ENCODE results near the gene DGKH. TPM values are rescaled to one million over a fixed set of nuclear protein-coding genes. Genes with fewer than 3 reads are reported as not detected.
"Not testable (repeated sequence)": the region's sequence is repeated elsewhere in the genome, so short reads cannot be mapped to it uniquely, and the experiment has no call there.

The DGKH gene
- total and polyA plus RNA-seq, 3 experiments from 2014 or later: 2.5 to 10.9 (median 10.2) TPM

- Histone ChIP-seq H3K27ac (ENCODE audit: low read depth, low read length) (no peak overlapping the region), H3K9me3 (ENCODE audit: low read length) (no peaks in the 10 kb centered on the region), H3K4me1 (ENCODE audit: insufficient read depth, low read length) (no peaks in the 10 kb centered on the region), H3K4me3 (ENCODE audit: low read length) (no peak overlapping the region), H3K36me3 (ENCODE audit: insufficient read depth, low read length) (no peaks in the 10 kb centered on the region), H3K27me3 (ENCODE audit: insufficient read depth, low read length, poor library complexity, severe bottlenecking) (no peaks in the 10 kb centered on the region)
- Mint-ChIP-seq H3K27me3 (peaks cover 0 to 1% of the 10 kb centered on the region in 2 donors), H3K9me3 (no peaks in the 10 kb centered on the region), H3K4me3 (no peak overlapping the region), H3K4me1 (peaks cover 13 to 29% (median 21%) of the 10 kb centered on the region in 3 donors), H3K36me3 (peaks cover 0 to 4% (median 0%) of the 10 kb centered on the region in 3 donors), H3K27ac (no peak overlapping the region)
- ChIA-PET POLR2A (no interaction called here), CTCF (no interaction called here)
- DNase-seq: no peak
These were observed 29.8 kb downstream of the DGKH start for GRCh38 chr13:42078128-42078808.

GRCh38 chr13:42083138-42083770 lies 34.8 kb downstream of the DGKH start:
- Mint-ChIP-seq H3K36me3 (peaks cover 2 to 8% (median 4%) of the 10 kb centered on the region in 3 donors), H3K4me1 (peaks cover 6% of the 10 kb centered on the region in 3 donors), H3K27me3 (peaks cover 0 to 1% of the 10 kb centered on the region in 2 donors), H3K9me3 (no peaks in the 10 kb centered on the region), H3K27ac (peak overlapping the region in 5 of 8 donors; percentile 38 to 66 (median 63)), H3K4me3 (peak overlapping the region; percentile 4 to 87 (median 65))
- no peaks in the 10 kb centered on the region for H3K36me3 ChIP-seq (ENCODE audit: insufficient read depth, low read length)
- no peak for DNase-seq
- no peak overlapping the region for H3K27ac ChIP-seq (ENCODE audit: low read depth, low read length)
- ChIA-PET CTCF (no interaction called here), POLR2A (interaction anchor here (0.6 to 1.3 kb wide), 2 partner anchors 107 to 122 kb away, joined by 3 to 4 read pairs; no protein-coding TSS in a partner anchor)
- H3K27me3 ChIP-seq (ENCODE audit: insufficient read depth, low read length, poor library complexity, severe bottlenecking): no peaks in the 10 kb centered on the region
- H3K4me1 ChIP-seq (ENCODE audit: insufficient read depth, low read length): no peaks in the 10 kb centered on the region
- no peaks in the 10 kb centered on the region for H3K9me3 ChIP-seq (ENCODE audit: low read length)
- H3K4me3 ChIP-seq (ENCODE audit: low read length): no peak overlapping the region

- Histone ChIP-seq H3K36me3 (ENCODE audit: insufficient read depth, low read length) (no peaks in the 10 kb centered on the region), H3K4me1 (ENCODE audit: insufficient read depth, low read length) (no peaks in the 10 kb centered on the region), H3K27me3 (ENCODE audit: insufficient read depth, low read length, poor library complexity, severe bottlenecking) (no peaks in the 10 kb centered on the region), H3K27ac (ENCODE audit: low read depth, low read length) (no peak overlapping the region), H3K4me3 (ENCODE audit: low read length) (no peak overlapping the region), H3K9me3 (ENCODE audit: low read length) (no peaks in the 10 kb centered on the region)
- Mint-ChIP-seq H3K27me3 (peaks cover 0 to 1% of the 10 kb centered on the region in 2 donors), H3K4me1 (peaks cover 6% of the 10 kb centered on the region in 3 donors), H3K9me3 (no peaks in the 10 kb centered on the region), H3K27ac (no peak overlapping the region), H3K4me3 (no peak overlapping the region), H3K36me3 (peaks cover 2 to 8% (median 4%) of the 10 kb centered on the region in 3 donors)
- POLR2A ChIA-PET: no interaction called here
- CTCF ChIA-PET: no interaction called here
- no peak for DNase-seq
These were observed 36.3 kb downstream of the DGKH start for GRCh38 chr13:42084722-42085121.

DNA sequence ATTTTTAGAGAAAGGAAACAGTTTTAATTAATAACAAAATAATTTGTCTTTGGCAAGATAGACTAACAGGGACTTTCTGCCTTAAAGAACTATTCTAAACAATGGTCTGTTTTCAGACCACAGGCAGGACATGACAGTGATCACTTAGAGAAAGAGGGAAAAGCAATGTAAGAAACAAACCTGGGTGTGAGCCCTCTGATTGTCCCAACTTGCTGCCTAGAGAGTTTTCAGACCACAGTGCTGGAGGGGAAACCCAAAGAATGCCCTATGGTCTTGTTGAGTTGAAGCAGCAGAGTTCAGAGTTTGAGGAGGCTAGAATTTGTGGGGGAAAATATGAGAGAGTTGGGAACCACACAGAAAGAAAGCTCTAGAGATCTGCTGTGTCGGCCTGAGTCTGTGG lies 38.1 kb downstream of the DGKH start:
- DNase-seq: no peak
- H3K9me3 ChIP-seq (ENCODE audit: low read length): no peaks in the 10 kb centered on the region
- H3K4me3 Mint-ChIP-seq: no peak overlapping the region
- H3K36me3 ChIP-seq (ENCODE audit: insufficient read depth, low read length): no peaks in the 10 kb centered on the region
- peaks cover 0 to 1% of the 10 kb centered on the region in 2 donors for H3K27me3 Mint-ChIP-seq
- no peaks in the 10 kb centered on the region for H3K9me3 Mint-ChIP-seq
- H3K4me1 Mint-ChIP-seq: peaks cover 6% of the 10 kb centered on the region in 3 donors
- CTCF ChIA-PET: no interaction called here
- no peaks in the 10 kb centered on the region for H3K4me1 ChIP-seq (ENCODE audit: insufficient read depth, low read length)
- no peak overlapping the region for H3K4me3 ChIP-seq (ENCODE audit: low read length)
- POLR2A ChIA-PET: no interaction called here
- peaks cover 5 to 15% (median 10%) of the 10 kb centered on the region in 3 donors for H3K36me3 Mint-ChIP-seq
- H3K27ac Mint-ChIP-seq: no peak overlapping the region
- no peak overlapping the region for H3K27ac ChIP-seq (ENCODE audit: low read depth, low read length)
- no peaks in the 10 kb centered on the region for H3K27me3 ChIP-seq (ENCODE audit: insufficient read depth, low read length, poor library complexity, severe bottlenecking)

- CTCF ChIA-PET: no interaction called here
- POLR2A ChIA-PET: no interaction called here
These were observed 46.1 kb downstream of the DGKH start for GRCh38 chr13:42094516-42095040.

GRCh38 chr13:42096222-42096621 lies 47.8 kb downstream of the DGKH start:
- H3K27ac ChIP-seq (ENCODE audit: low read depth, low read length); H3K9me3 Mint-ChIP-seq; H3K27me3 ChIP-seq (ENCODE audit: insufficient read depth, low read length, poor library complexity, severe bottlenecking); H3K4me1 Mint-ChIP-seq; H3K27me3 Mint-ChIP-seq; H3K36me3 ChIP-seq (ENCODE audit: insufficient read depth, low read length); H3K4me1 ChIP-seq (ENCODE audit: insufficient read depth, low read length); CTCF ChIA-PET; H3K27ac Mint-ChIP-seq; POLR2A ChIA-PET; H3K4me3 ChIP-seq (ENCODE audit: low read length); H3K4me3 Mint-ChIP-seq; H3K36me3 Mint-ChIP-seq; DNase-seq; H3K9me3 ChIP-seq (ENCODE audit: low read length): not testable (repeated sequence)

More at GRCh38 chr13:42094516-42095040, 46.1 kb downstream of the DGKH start:
- no peaks in the 10 kb centered on the region for H3K36me3 ChIP-seq (ENCODE audit: insufficient read depth, low read length)
- Mint-ChIP-seq H3K4me3 (no peak overlapping the region), H3K9me3 (peaks cover 0 to 2% (median 0%) of the 10 kb centered on the region in 5 donors), H3K4me1 (no peaks in the 10 kb centered on the region), H3K27ac (peak overlapping the region in 1 of 8 donors; percentile 46), H3K36me3 (peaks cover 2 to 11% (median 6%) of the 10 kb centered on the region in 3 donors), H3K27me3 (no peaks in the 10 kb centered on the region)
- no peak for DNase-seq
- no peak overlapping the region for H3K4me3 ChIP-seq (ENCODE audit: low read length)
- no peaks in the 10 kb centered on the region for H3K27me3 ChIP-seq (ENCODE audit: insufficient read depth, low read length, poor library complexity, severe bottlenecking)
- H3K4me1 ChIP-seq (ENCODE audit: insufficient read depth, low read length): no peaks in the 10 kb centered on the region
- H3K27ac ChIP-seq (ENCODE audit: low read depth, low read length): no peak overlapping the region
- no peaks in the 10 kb centered on the region for H3K9me3 ChIP-seq (ENCODE audit: low read length)

DNA sequence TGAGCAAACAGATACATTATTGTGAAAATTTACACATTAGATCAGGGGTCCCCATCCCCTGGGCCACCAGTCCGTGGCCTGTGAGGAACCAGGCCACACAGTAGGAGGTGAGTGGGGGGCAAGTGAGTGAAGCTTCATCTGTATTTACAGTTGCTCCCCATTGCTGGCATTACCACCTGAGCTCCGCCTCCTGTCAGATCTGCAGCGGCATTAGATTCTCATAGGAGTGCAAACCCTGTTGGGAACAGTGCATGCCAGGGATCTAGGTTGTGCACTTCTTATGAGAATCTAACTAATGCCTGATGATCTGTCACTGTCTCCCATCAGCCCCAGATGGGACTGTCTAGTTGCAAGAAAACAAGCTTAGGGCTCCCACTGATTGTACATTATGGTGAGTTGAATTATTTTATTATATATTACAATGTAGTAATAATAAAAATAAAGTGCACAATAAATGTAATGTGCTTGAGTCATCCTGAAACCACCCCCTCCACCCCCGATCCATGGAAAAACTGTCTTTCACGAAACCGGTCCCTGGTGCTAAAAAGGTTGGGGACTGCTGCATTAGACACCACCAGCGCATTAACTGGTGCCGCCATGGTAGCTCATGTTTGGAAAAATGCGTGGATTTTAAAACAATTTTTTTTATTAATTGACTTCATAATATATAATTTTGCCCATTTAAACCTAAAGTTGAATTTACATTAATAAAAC lies 51.7 kb downstream of the DGKH start:
- Histone ChIP-seq H3K27ac (ENCODE audit: low read depth, low read length) (no peak overlapping the region), H3K36me3 (ENCODE audit: insufficient read depth, low read length) (no peaks in the 10 kb centered on the region), H3K27me3 (ENCODE audit: insufficient read depth, low read length, poor library complexity, severe bottlenecking) (no peaks in the 10 kb centered on the region), H3K9me3 (ENCODE audit: low read length) (no peaks in the 10 kb centered on the region), H3K4me1 (ENCODE audit: insufficient read depth, low read length) (no peaks in the 10 kb centered on the region), H3K4me3 (ENCODE audit: low read length) (no peak overlapping the region)
- no peaks in the 10 kb centered on the region for H3K27me3 Mint-ChIP-seq
- CTCF ChIA-PET: interaction anchor here (1.4 to 1.7 kb wide), 2 partner anchors 11 to 376 kb away, joined by 3 read pairs; no protein-coding TSS in a partner anchor
- H3K4me1 Mint-ChIP-seq: peaks cover 3 to 15% (median 9%) of the 10 kb centered on the region in 3 donors
- H3K27ac Mint-ChIP-seq: no peak overlapping the region
- peaks cover 0 to 4% (median 3%) of the 10 kb centered on the region in 5 donors for H3K9me3 Mint-ChIP-seq
- POLR2A ChIA-PET: no interaction called here
- no peak for DNase-seq
- peaks cover 0 to 4% (median 3%) of the 10 kb centered on the region in 3 donors for H3K36me3 Mint-ChIP-seq
- no peak overlapping the region for H3K4me3 Mint-ChIP-seq

GRCh38 chr13:42100960-42101359 lies 52.5 kb downstream of the DGKH start:
- DNase-seq: no peak
- Mint-ChIP-seq H3K4me3 (no peak overlapping the region), H3K9me3 (peaks cover 0 to 4% (median 3%) of the 10 kb centered on the region in 5 donors), H3K36me3 (peaks cover 0 to 4% (median 3%) of the 10 kb centered on the region in 3 donors), H3K27ac (peak overlapping the region in 2 of 8 donors; percentile 53 to 77), H3K27me3 (no peaks in the 10 kb centered on the region), H3K4me1 (peaks cover 3 to 16% (median 10%) of the 10 kb centered on the region in 3 donors)
- ChIA-PET POLR2A (no interaction called here), CTCF (interaction anchor here (1.4 to 1.7 kb wide), 2 partner anchors 10 to 377 kb away, joined by 3 read pairs; no protein-coding TSS in a partner anchor)
- no peaks in the 10 kb centered on the region for H3K4me1 ChIP-seq (ENCODE audit: insufficient read depth, low read length)
- H3K27ac ChIP-seq (ENCODE audit: low read depth, low read length): no peak overlapping the region
- no peaks in the 10 kb centered on the region for H3K27me3 ChIP-seq (ENCODE audit: insufficient read depth, low read length, poor library complexity, severe bottlenecking)
- H3K9me3 ChIP-seq (ENCODE audit: low read length): no peaks in the 10 kb centered on the region
- no peak overlapping the region for H3K4me3 ChIP-seq (ENCODE audit: low read length)
- no peaks in the 10 kb centered on the region for H3K36me3 ChIP-seq (ENCODE audit: insufficient read depth, low read length)
